HG03159 (cell line): Measurements from ENCODE around the gene NTN1.

Experiments
- ATAC-seq: cut with Tn5 transposase; IDR thresholded peaks from one replicate; pipeline ENCODE4 v1.9.1; 2021; ENCODE audit warnings: mild to moderate bottlenecking, moderate library complexity; ENCODE audit not compliant: unreplicated experiment

Gene NTN1

GRCh38 chr17:9185688-9186284, 164.5 kb downstream of the NTN1 start:
- no peak for ATAC-seq

- no peak for ATAC-seq
These were observed 166.5 kb downstream of the NTN1 start for GRCh38 chr17:9187828-9188227.

GRCh38 chr17:9188367-9188766, 167.1 kb downstream of the NTN1 start:
- ATAC-seq, result no peak

DNA sequence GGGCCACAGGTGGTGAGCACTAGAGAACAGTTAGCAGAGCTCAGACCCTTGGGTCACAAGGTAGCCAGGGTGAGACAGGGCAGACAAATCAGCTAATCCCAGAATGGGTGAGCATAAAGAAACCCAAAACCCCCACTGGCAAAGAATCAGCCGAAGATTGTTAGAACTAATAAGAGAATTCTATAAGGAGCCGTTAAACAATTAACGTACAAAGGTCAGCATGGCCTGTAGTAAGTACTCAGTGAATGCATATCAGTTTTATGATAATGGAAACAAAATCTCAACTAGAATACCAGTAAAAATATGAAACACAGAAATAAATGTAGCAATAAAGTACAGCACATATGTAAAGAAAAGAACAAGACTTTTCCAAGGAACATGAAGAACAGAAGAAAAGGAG, 168.6 kb downstream of the NTN1 start:
- ATAC-seq, result no peak

GRCh38 chr17:9192010-9192409, 170.7 kb downstream of the NTN1 start:
- ATAC-seq, result no peak

DNA sequence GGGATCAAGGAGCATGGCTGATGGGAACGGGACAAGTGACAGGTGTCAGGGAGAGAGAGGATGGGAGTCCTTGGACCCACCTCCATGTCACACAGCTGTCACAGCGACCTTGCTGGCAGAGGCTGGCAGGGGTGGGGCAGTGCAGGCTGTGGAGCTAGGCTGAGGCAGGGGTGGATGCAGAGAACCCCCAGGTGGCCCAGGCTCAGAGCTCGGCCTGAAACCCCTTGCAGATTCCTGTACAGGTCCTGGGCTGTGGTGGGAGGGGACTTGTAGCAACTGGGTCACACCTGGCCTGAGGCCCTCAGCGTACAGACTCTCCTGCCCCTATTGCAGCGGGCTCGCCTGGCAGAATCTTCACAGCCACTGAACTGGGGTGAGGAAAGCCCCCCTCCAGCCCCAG, 174.1 kb downstream of the NTN1 start:
- no peak for ATAC-seq

DNA sequence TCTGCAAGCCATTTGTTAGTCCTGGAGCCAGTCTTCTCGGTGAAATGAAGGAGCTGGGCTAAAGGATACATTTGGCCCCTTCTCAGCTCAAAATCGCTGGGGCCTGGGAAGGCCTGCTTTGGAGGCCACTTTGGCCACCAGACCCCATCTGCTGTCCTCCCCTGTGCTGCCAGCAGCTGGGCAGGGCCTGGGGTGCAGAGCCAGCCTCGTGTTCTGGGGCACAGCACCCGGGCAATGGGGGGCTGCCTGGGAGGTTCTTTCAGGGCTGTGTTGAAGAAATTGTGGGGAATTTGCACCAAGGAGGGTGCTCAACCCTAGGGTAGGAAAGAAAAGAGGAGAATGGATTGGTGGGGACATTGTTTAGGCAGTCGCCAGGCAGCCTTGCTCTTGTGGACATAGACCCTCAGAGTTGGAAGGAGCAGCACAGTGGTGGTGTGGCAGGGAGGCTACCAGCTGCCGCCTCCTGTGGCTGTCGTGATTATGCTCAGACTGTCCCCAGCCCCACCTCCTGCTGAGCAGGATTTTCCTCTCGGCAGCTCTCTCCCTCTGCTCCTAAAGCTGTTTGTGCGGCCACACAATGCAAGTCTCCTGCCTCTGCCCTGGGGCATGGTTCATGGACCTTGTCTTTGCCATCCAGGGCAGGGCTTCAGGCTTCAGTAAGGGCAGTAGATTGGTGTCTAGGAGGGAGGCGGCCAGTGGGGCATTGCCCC, 174.8 kb downstream of the NTN1 start:
- ATAC-seq, result no peak

- no peak for ATAC-seq
These were observed 178.6 kb downstream of the NTN1 start for GRCh38 chr17:9199571-9200551.

GRCh38 chr17:9200699-9201359, 179.5 kb downstream of the NTN1 start:
- peak; percentile 86 for ATAC-seq

- no peak for ATAC-seq
These were observed 181.2 kb downstream of the NTN1 start for GRCh38 chr17:9202532-9202931.

DNA sequence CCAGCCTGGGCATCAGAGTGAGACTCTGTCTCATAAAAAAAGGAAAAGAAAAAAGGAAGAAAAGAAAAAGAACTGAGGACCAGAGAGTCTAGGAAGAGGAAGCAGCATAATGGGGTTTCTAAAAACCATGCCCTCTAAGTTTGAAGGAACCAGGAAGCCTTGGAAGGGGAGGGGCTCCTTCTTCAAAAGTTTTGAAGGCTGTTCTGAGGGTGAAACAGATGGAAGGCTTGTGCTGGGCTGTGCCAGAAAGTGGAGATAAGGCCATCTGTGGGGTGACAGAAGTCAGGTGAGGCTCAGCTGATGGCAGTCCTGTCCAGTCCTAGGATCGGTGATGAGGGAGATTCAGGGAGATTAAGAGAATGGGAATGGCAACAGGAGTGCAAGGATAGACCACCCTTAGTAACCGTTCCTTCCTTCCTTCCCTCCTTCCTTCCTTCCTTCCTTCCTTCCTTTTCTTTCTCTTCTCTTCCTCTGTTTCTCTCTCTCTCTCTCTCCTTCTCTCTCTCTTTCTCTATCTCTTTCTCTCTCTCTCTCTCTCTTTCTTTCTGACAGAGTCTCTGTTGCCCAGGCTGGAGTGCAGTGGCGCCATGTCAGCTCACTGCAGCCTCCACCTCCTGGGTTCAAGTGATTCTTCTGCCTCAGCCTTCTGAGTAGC, 182.6 kb downstream of the NTN1 start:
- ATAC-seq, result no peak

- no peak for ATAC-seq
These were observed 183.5 kb downstream of the NTN1 start for GRCh38 chr17:9204637-9205329.

DNA sequence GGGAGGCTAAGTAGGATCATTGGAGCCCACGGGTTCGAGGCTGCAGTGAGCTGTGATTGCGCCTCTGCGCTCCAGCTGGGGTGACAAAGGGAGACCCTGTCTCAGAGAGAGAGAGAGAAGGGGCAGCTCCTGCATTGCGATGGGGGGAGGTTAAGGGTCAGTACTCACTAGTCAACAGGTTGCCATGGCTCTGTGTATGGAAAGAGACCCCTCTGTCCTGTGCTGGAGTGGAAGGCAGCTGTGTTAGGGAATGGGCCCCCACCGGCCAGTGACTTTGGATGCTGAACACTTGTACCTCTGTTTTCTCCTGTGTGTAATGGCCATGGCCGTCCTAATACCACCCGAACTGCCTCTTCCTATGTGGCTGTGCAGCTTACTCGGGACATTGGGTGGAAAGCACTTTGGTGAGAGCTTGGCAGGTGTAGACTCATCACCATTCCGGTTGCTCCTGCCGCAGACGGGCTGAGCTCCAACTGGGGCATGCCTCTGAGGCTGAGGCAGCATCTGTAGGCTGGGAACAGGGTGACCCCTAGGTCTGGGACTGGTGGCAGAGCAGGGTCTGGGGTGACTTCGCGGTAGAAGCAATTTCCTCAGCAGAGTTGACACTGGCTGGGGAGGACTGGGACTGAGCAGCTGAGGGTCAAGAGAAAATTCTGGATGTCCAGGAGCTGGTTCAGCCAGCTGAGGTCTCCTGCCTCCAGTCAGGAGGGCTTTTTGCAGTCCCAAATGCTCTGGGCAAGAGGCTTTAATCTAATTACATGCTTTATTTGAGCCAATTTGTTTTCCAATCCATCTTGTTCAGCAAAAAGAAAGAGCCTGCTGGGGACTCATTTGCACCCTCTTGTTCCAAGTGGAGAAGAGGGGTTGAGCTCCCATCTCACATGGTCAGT, 184.5 kb downstream of the NTN1 start:
- no peak for ATAC-seq

DNA sequence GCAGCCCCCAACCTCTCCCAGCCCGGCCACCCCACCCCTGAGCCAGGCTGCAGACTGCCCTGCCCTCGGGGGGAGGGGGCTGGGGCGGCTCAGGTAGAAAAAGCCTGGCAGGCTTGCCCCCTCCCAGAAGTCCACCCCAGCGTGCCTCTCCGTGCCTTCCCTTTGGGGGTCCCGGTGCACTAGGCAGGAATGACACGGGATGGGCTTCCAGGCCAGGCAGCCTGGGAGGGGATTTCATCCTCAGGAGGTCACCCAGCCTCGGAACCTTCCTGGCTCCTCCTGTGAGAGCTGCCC, 185.0 kb downstream of the NTN1 start:
- ATAC-seq, result no peak

DNA sequence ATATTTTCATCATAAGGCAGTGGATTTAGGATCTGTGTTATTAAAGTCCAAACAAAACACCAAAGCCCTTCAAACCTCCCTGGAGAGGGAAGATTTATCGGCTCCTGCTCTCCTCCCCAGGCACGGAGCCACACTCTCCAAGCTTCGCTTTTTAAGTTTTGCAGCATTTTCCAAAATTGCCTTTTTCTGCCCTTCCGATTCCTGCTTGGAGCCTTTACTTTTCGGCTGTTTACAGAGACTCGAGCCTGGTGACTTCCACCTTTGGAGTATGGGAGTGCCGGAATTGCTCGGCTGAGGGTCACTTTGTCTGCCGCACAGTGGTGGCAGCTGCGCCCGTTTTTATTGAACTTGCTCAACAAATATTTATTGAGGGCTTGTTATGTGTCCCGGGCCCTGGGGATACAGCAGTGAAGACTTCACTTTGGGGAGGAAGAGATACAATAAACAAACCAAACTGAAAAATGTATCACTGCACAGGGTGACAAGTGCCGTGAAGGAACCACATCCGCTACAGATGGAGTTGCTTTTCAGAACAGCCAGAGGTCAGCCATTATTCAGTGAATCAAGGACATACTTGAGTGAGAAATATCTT, 185.5 kb downstream of the NTN1 start:
- no peak for ATAC-seq

DNA sequence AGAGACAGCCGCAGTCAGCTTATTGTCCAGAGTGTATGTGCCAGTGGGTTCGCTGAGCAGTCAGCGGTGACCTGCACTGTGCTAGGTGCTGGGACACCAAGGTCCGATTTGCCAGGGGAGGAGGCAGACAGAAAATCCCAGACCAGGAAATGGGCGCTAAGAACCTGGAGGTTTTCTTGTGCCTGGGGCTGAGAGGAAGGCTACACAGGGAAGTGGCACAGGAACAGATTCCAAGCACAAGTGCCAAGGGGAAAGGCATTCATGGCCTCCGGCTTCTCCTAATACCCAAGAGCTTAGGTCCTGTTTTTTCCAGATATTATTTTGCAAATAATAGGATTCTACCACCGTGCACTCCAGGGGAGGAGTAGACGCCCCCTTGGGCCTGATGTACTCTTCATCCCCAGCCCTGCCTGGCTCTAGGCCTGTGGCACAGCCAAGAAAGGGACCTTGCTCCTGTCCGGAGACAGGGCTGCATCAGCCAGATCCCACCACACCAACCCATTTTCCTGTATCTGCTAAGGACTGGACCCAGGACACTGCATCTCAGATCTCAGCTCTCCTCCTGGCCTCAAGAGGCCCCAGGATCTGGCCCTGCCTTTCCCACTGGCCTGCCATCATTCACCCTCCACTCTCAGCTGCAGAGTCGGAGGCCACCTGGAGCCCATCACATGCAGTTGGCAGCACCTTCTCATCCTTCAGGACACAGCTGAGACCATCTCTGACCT, 187.2 kb downstream of the NTN1 start:
- ATAC-seq, result no peak

DNA sequence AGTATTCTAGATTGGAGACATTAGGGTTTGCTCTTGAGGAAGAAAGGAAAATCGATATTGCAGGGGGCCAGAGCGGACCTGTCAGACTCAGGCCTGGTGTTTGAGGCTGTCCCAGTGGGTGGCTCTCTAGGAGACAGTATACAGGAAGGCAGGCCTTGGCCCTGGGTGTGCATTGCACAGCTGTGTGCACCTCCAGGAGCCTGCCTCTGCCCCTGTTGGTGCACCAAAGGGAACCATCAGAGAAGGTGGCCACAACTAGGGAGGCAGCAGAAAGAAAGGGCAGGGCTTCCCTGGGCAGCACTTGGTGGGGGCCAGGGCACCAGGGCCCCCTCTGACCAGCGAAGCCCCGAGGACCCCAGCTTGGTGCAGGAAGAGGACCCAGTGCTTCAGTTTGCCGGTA, 188.0 kb downstream of the NTN1 start:
- ATAC-seq, result no peak

GRCh38 chr17:9209781-9210370, 188.6 kb downstream of the NTN1 start:
- ATAC-seq, result no peak
